ENCODE measurements around the gene DHX38. TPM values are rescaled to one million over a fixed set of nuclear protein-coding genes. Genes with fewer than 3 reads are reported as not detected.

Gene DHX38
- total RNA-seq, 4 donors from 2014 or later, result 59.0 to 70.2 (median 62.8) TPM

GRCh38 chr16:72084445-72084844 lies 9.2 kb upstream of the DHX38 start:
- H3K4me1 ChIP-seq, result no peaks in the 10 kb centered on the region
- TF ChIP-seq POLR2A (IDR thresholded peaks at IDR 0.05; ENCODE audit: low read depth), result no peak
- TF ChIP-seq CTCF (IDR thresholded peaks at IDR 0.05), result no peak
- TF ChIP-seq POLR2AphosphoS5 (IDR thresholded peaks at IDR 0.05), result no peak
- DNase-seq (ENCODE audit: extremely low spot score), result no peak
- H3K27ac ChIP-seq (replicated peaks in 1 of 4), result no peak overlapping the region
- H3K9me3 ChIP-seq, result peaks cover 0 to 7% (median 4%) of the 10 kb centered on the region in 4 donors
- WGBS, result 93% methylated on average over 10 of the region's 10 CpGs
- peaks cover 22 to 56% (median 52%) of the 10 kb centered on the region in 4 donors for H3K36me3 ChIP-seq
- H3K4me3 ChIP-seq, result no peak overlapping the region
- H3K27me3 ChIP-seq, result no peaks in the 10 kb centered on the region
- intact Hi-C loops (cut with DNase I), result no loop called here

GRCh38 chr16:72085002-72085401 lies 8.6 kb upstream of the DHX38 start:
- TF ChIP-seq POLR2AphosphoS5 (IDR thresholded peaks at IDR 0.05) (no peak), CTCF (IDR thresholded peaks at IDR 0.05) (no peak), EP300 (IDR thresholded peaks at IDR 0.05) (no peak), POLR2A (IDR thresholded peaks at IDR 0.05; ENCODE audit: low read depth) (no peak)
- peaks cover 27 to 61% (median 58%) of the 10 kb centered on the region in 4 donors for H3K36me3 ChIP-seq
- H3K9me3 ChIP-seq, result peaks cover 0 to 7% (median 4%) of the 10 kb centered on the region in 4 donors
- no peak overlapping the region for H3K4me3 ChIP-seq
- no peak for DNase-seq (ENCODE audit: extremely low spot score)
- no peaks in the 10 kb centered on the region for H3K27me3 ChIP-seq
- intact Hi-C loops (cut with DNase I), result no loop called here
- WGBS, result 100% methylated on average over 2 of the region's 2 CpGs
- H3K27ac ChIP-seq (replicated peaks in 1 of 4), result no peak overlapping the region
- no peaks in the 10 kb centered on the region for H3K4me1 ChIP-seq

GRCh38 chr16:72091217-72091616 lies 2.4 kb upstream of the DHX38 start:
- TF ChIP-seq EP300 (IDR thresholded peaks at IDR 0.05), result no peak
- TF ChIP-seq CTCF (IDR thresholded peaks at IDR 0.05), result no peak
- no peak for TF ChIP-seq POLR2A (IDR thresholded peaks at IDR 0.05; ENCODE audit: low read depth)
- TF ChIP-seq POLR2AphosphoS5 (IDR thresholded peaks at IDR 0.05), result no peak
- no peaks in the 10 kb centered on the region for H3K9me3 ChIP-seq
- H3K27ac ChIP-seq (replicated peaks in 1 of 4), result no peak overlapping the region
- no peak for DNase-seq (ENCODE audit: extremely low spot score)
- no peaks in the 10 kb centered on the region for H3K27me3 ChIP-seq
- H3K36me3 ChIP-seq, result peaks cover 17 to 48% (median 44%) of the 10 kb centered on the region in 4 donors
- H3K4me3 ChIP-seq, result no peak overlapping the region
- peaks cover 30 to 44% (median 38%) of the 10 kb centered on the region in 4 donors for H3K4me1 ChIP-seq
- 77% methylated on average over 3 of the region's 3 CpGs for WGBS
- intact Hi-C loops (cut with DNase I), result loop anchor here (5.0 to 10.0 kb wide), 2 partner anchors 79 to 964 kb away; no protein-coding TSS in a partner anchor

GRCh38 chr16:72092832-72093447 lies 707 bp upstream of the DHX38 start:
- H3K27ac ChIP-seq (replicated peaks in 1 of 4), result peak overlapping the region; percentile 91 to 95 (median 92)
- H3K4me3 ChIP-seq, result peak overlapping the region; percentile 85 to 96 (median 89)
- under 1% methylated on average over 17 of the region's 22 CpGs for WGBS
- TF ChIP-seq CTCF (IDR thresholded peaks at IDR 0.05), result no peak
- no peak for TF ChIP-seq EP300 (IDR thresholded peaks at IDR 0.05)
- no peak for TF ChIP-seq POLR2AphosphoS5 (IDR thresholded peaks at IDR 0.05)
- TF ChIP-seq POLR2A (IDR thresholded peaks at IDR 0.05; ENCODE audit: low read depth), result no peak
- H3K36me3 ChIP-seq, result peaks cover 28 to 48% (median 45%) of the 10 kb centered on the region in 4 donors
- H3K9me3 ChIP-seq, result no peaks in the 10 kb centered on the region
- intact Hi-C loops (cut with DNase I), result loop anchor here (5.0 to 10.0 kb wide), 2 partner anchors 81 to 962 kb away; no protein-coding TSS in a partner anchor
- H3K4me1 ChIP-seq, result peaks cover 30 to 45% (median 38%) of the 10 kb centered on the region in 4 donors
- H3K27me3 ChIP-seq, result no peaks in the 10 kb centered on the region
- DNase-seq (ENCODE audit: extremely low spot score), result no peak

Data from esophagus muscularis mucosa (tissue), 4 donors.